ENCODE results near the gene COL24A1. TPM values are rescaled to one million over a fixed set of nuclear protein-coding genes. Genes with fewer than 3 reads are reported as not detected.
"Not testable (repeated sequence)": the region's sequence is repeated elsewhere in the genome, so short reads cannot be mapped to it uniquely, and the experiment has no call there.

Gene COL24A1
- total RNA-seq, 1 experiment from 2014 or later, result 1.1 TPM

DNA sequence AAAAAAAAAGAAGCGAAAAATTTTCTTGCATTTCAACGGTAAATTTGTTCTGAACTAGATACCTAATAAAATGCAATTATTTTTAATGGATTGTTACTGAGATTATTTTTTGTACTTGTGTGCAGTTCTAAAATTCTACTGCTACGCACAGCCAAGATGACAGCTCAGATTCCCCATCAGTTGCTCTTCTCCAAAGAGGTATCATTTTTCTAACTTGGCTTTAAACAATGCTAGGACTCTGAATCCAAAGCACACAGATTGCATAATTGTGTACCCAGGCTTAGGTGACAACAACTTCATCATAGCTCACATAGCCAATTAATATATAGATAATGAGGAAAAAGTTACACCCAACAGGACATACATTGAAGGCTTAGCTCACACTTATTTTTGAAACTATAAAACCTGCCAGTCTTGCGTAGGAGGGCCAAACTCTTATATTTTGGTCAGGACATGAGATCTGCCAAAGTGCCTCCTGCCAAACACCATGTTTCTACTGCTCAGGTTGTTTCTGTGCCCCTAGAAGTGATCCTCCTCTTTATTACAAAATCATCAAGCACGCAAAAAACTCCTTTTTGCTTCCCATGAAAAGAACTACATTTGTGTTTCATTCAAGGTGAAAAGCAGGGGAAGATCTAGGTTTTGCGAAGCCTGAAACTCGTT, 437.8 kb downstream of the COL24A1 start (continued):
- TF ChIP-seq SOX15 (CRISPR knock-in tag; IDR thresholded peaks at IDR 0.05), result no peak
- no peak for TF ChIP-seq ZMAT4 (CRISPR knock-in tag; IDR thresholded peaks at IDR 0.05)
- no peak for TF ChIP-seq ARID4B (CRISPR knock-in tag; IDR thresholded peaks at IDR 0.05; ENCODE audit: borderline replicate concordance)
- TF ChIP-seq PREB (CRISPR knock-in tag; IDR thresholded peaks at IDR 0.05; ENCODE audit: borderline replicate concordance), result no peak
- no peak for TF ChIP-seq ZBTB21 (CRISPR knock-in tag; IDR thresholded peaks at IDR 0.05; ENCODE audit: borderline replicate concordance)
- no peak for TF ChIP-seq CTCF (IDR thresholded peaks at IDR 0.05)
- no peak for TF ChIP-seq MXD4 (CRISPR knock-in tag; IDR thresholded peaks at IDR 0.05; ENCODE audit: borderline replicate concordance)
- no peak for TF ChIP-seq ETV6 (CRISPR knock-in tag; IDR thresholded peaks at IDR 0.05)
- TF ChIP-seq ZNF416 (CRISPR knock-in tag; IDR thresholded peaks at IDR 0.05), result no peak
- TF ChIP-seq, protein P1, sequence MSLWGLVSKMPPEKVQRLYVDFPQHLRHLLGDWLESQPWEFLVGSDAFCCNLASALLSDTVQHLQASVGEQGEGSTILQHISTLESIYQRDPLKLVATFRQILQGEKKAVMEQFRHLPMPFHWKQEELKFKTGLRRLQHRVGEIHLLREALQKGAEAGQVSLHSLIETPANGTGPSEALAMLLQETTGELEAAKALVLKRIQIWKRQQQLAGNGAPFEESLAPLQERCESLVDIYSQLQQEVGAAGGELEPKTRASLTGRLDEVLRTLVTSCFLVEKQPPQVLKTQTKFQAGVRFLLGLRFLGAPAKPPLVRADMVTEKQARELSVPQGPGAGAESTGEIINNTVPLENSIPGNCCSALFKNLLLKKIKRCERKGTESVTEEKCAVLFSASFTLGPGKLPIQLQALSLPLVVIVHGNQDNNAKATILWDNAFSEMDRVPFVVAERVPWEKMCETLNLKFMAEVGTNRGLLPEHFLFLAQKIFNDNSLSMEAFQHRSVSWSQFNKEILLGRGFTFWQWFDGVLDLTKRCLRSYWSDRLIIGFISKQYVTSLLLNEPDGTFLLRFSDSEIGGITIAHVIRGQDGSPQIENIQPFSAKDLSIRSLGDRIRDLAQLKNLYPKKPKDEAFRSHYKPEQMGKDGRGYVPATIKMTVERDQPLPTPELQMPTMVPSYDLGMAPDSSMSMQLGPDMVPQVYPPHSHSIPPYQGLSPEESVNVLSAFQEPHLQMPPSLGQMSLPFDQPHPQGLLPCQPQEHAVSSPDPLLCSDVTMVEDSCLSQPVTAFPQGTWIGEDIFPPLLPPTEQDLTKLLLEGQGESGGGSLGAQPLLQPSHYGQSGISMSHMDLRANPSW (CRISPR knock-in tag; conservative IDR thresholded peaks at IDR 0.05; ENCODE audit: low read depth), result no peak

DNA sequence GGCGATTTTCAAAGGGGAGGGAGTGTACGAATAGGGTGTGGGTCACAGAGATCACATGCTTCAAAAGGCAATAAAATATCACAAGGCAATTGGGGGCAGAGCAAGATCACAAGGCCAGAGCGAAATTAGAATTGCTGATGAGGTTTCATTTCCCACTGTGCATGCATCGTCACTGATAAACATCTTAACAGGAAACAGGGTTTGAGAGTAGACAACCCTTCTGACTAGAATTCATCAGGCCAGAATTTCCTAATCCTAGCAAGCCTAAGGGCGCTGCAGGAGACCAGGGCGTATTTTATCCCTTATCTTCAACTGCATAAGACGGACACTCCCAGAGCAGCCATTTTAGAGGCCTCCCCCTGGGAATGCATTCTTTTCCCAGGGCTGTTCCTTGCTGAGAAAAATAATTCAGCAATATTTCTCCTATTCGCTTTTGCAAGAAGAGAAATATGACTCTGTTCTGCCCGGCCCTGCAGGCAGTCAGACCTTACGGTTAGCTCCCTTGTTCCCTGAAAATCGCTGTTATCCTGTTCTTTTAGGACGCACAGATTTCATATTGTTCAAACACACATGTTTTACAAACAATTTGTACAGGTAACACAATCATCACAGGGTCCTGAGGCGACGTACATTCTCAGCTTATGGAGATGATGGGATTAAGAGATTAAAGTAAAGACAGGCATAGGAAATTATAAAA, 442.0 kb downstream of the COL24A1 start:
- H3K27ac Mint-ChIP-seq; H3K4me1 Mint-ChIP-seq; H3K4me3 Mint-ChIP-seq; CTCF ChIA-PET; H3K27me3 Mint-ChIP-seq (ENCODE audit: low read depth); ATAC-seq; POLR2A ChIA-PET: not testable (repeated sequence)
- Mint-ChIP-seq H3K36me3 (peaks cover 20% of the 10 kb centered on the region), H3K9me3 (peaks cover 34% of the 10 kb centered on the region)
- DNase-seq (ENCODE audit: low spot score), result peak; percentile 22
